B cell (primary cell): ENCODE measurements around the gene EHHADH. TPM values are rescaled to one million over a fixed set of nuclear protein-coding genes. Genes with fewer than 3 reads are reported as not detected.

Experiments
- ATAC-seq: fragments of 200-7000 bp; cut with Tn5 transposase; one replicate; pipeline ENCODE4 v1.10.0; 2021; ENCODE audit warnings: low read depth, mild to moderate bottlenecking, moderate number of reproducible peaks, moderate library complexity
- CTCF ChIA-PET: fragments of 350-600 bp; sonication (Branson Sonifier 250); formaldehyde crosslinking; loops from one replicate; lab custom pipeline; 2021; ENCODE audit warnings: antibody characterized with exemption, inconsistent platforms; lab: Charles Lee
- POLR2A ChIA-PET: fragments of 350-600 bp; sonication (Branson Sonifier 250); formaldehyde crosslinking; loops from one replicate; lab custom pipeline; 2021; ENCODE audit warnings: antibody characterized with exemption; lab: Charles Lee
- DNase-seq: peaks from one replicate; pipeline ENCODE4 v3.0.0; 2013
- H2AFZ ChIP-seq: 2 replicates; pipeline ENCODE4 v1.6.1; 2012; ENCODE audit warnings: mild to moderate bottlenecking, low read depth, low read length; ENCODE audit not compliant: insufficient read depth, poor library complexity, severe bottlenecking
- H3K27ac ChIP-seq, 2 donors: 1 replicate in 1 of 2; 2 replicates in 1 of 2; pipeline ENCODE4 v1.5.1; 2012 to 2013; ENCODE audit warnings: low read length in 2 of 2, mild to moderate bottlenecking in 2 of 2, moderate library complexity in 1 of 2
- H3K27me3 ChIP-seq, 4 experiments: fragments of 200-600 bp in 1 of 4; sonication (generic) in 1 of 4; replicated peaks in 1 of 4; 1 replicate in 2 of 4; 2 replicates in 2 of 4; pipeline versions ENCODE4 v1.6.1 to v1.7.0; 2013 to 2016; ENCODE audit warnings: low read length in 3 of 4, mild to moderate bottlenecking in 2 of 4, mixed read lengths in 1 of 4, moderate library complexity in 1 of 4; ENCODE audit not compliant: insufficient read depth in 4 of 4, control insufficient read depth in 3 of 4; ENCODE audit errors: control extremely low read depth in 1 of 4
- H3K36me3 ChIP-seq, 2 experiments: replicated peaks in 1 of 2; 1 replicate in 1 of 2; 2 replicates in 1 of 2; pipeline versions ENCODE4 v1.6.1 to v1.7.1; 2013; ENCODE audit warnings: low read length in 1 of 2; ENCODE audit not compliant: insufficient read depth in 2 of 2, control insufficient read depth in 1 of 2; ENCODE audit errors: control extremely low read depth in 1 of 2, extremely low read depth in 1 of 2
- H3K4me1 ChIP-seq, 2 donors: fragments of 200-600 bp in 1 of 2; sonication (generic) in 1 of 2; 1 replicate in 1 of 2; 2 replicates in 1 of 2; pipeline versions ENCODE4 v1.5.1 to v1.6.1; 2013 to 2017; ENCODE audit warnings: low read length in 2 of 2; ENCODE audit not compliant: control insufficient read depth in 2 of 2, insufficient read depth in 2 of 2
- H3K4me2 ChIP-seq: replicated peaks from 2 replicates; pipeline ENCODE3; 2012; ENCODE audit warnings: mild to moderate bottlenecking, low read depth, low read length; ENCODE audit not compliant: poor library complexity, severe bottlenecking
- H3K4me3 ChIP-seq, 5 experiments: fragments of 200-600 bp in 1 of 5; sonication (generic) in 1 of 5; 1 replicate in 3 of 5; 2 replicates in 2 of 5; pipeline versions ENCODE4 v1.5.1 to v1.7.0; 2011 to 2016; ENCODE audit warnings: low read length in 4 of 5, mild to moderate bottlenecking in 4 of 5, low read depth in 2 of 5, control low read depth in 1 of 5, moderate library complexity in 1 of 5; ENCODE audit not compliant: insufficient read depth in 1 of 5; ENCODE audit errors: control extremely low read depth in 1 of 5, extremely low read depth in 1 of 5
- H3K79me2 ChIP-seq: fragments of 200-600 bp; sonication (generic); one replicate; pipeline ENCODE4 v1.6.0; 2016; ENCODE audit warnings: low read length; ENCODE audit not compliant: control insufficient read depth, insufficient read depth
- H3K9ac ChIP-seq: fragments of 200-600 bp; sonication (generic); 2 replicates; pipeline ENCODE4 v1.6.1; 2017; ENCODE audit warnings: mild to moderate bottlenecking, low read length, moderate library complexity
- H3K9me3 ChIP-seq, 3 donors: one replicate each; pipeline versions ENCODE4 v1.6.1 to v1.7.1; 2013; ENCODE audit warnings: low read length in 2 of 3; ENCODE audit not compliant: control insufficient read depth in 2 of 3, insufficient read depth in 1 of 3; ENCODE audit errors: control extremely low read depth in 1 of 3
- H4K20me1 ChIP-seq: 2 replicates; pipeline ENCODE4 v1.6.0; 2012; ENCODE audit warnings: mild to moderate bottlenecking, low read length; ENCODE audit not compliant: insufficient read depth, control insufficient read depth, poor library complexity, severe bottlenecking
- H3K27ac Mint-ChIP-seq: one replicate; pipeline ENCODE4 v1.8.0; 2021; ENCODE audit warnings: mixed read lengths
- H3K27me3 Mint-ChIP-seq: one replicate; pipeline ENCODE4 v1.8.0; 2021; ENCODE audit warnings: mixed read lengths
- H3K4me1 Mint-ChIP-seq: one replicate; pipeline ENCODE4 v1.8.0; 2021; ENCODE audit warnings: mixed read lengths
- H3K4me3 Mint-ChIP-seq: one replicate; pipeline ENCODE4 v1.8.0; 2021; ENCODE audit warnings: mixed read lengths
- H3K9me3 Mint-ChIP-seq: one replicate; pipeline ENCODE4 v1.8.0; 2022; ENCODE audit warnings: mixed read lengths; ENCODE audit not compliant: insufficient read depth
- CTCF ChIP-seq: fragments of 200-600 bp; IDR thresholded peaks from one replicate; pipeline ENCODE4 v1.8.0; 2022; ENCODE audit warnings: antibody characterized with exemption, mild to moderate bottlenecking
- EZH2 ChIP-seq: IDR thresholded peaks from 2 replicates; pipeline ENCODE4 v1.6.1; 2012; ENCODE audit warnings: borderline replicate concordance, low read depth, mild to moderate bottlenecking, moderate library complexity, low read length; ENCODE audit not compliant: insufficient read depth, poor library complexity, severe bottlenecking
- WGBS: methylation state at CpG from one replicate; pipeline ENCODE4 v1.1.5; 2013; ENCODE audit warnings: missing lambda C conversion rate; ENCODE audit not compliant: insufficient coverage; 5-methylcytosine and 5-hydroxymethylcytosine counted together
- intact Hi-C: fragments of 100-400 bp; cut with micrococcal nuclease; formaldehyde crosslinking; loops from one replicate; pipeline ENCODE4 v1.10.0; 2022
- polyA plus RNA-seq: library from polyadenylated mRNA; depleted of rRNA; stranded (reverse); fragments of >200 nt; gene quantifications from 2 replicates; pipeline ENCODE4 v1.2.3, GENCODE V29; 2012
- total RNA-seq, 2 donors: library from RNA; stranded (reverse); fragments of 120-200 nt in 1 of 2; gene quantifications; 1 replicate in 1 of 2; 2 replicates in 1 of 2; pipeline versions ENCODE4 v1.2.3 to v1.2.4, GENCODE V29; 2013 to 2022

EHHADH gene
- total and polyA plus RNA-seq, 2 donors (not counting 1 experiment from before 2014, with no cell fraction given), result 0.30 to 1.4 TPM

DNA sequence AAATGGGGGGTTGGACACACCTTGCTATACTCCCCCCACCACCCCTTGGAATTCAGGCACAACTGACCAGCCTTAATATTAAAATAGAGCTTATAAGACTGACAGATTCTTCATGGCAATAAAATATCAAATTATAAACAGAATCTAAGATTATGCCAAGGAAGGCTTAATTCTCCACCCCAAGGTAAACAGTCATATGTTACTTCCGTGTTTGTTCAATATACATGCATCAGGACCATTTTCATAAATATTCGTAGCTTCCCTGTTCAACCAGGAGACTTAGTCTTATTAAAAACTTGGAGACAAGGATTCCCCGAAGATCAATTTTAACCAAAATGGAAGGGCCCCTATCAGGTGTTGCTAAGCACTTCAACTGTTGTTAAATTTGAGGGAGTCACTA lies 13.3 kb upstream of the EHHADH start:
- Mint-ChIP-seq H3K27me3 (peaks cover 42% of the 10 kb centered on the region), H3K4me3 (no peak overlapping the region), H3K27ac (no peak overlapping the region), H3K4me1 (no peaks in the 10 kb centered on the region), H3K9me3 (no peaks in the 10 kb centered on the region)
- TF ChIP-seq EZH2 (no peak), CTCF (no peak)
- Histone ChIP-seq H3K27ac (no peak overlapping the region), H3K9me3 (peaks cover 0 to 3% (median 0%) of the 10 kb centered on the region in 3 donors), H3K4me1 (no peaks in the 10 kb centered on the region), H3K4me3 (no peak overlapping the region), H2AFZ (no peak overlapping the region), H3K27me3 (peaks cover 0 to 19% (median 10%) of the 10 kb centered on the region in 4 experiments), H3K36me3 (no peaks in the 10 kb centered on the region), H3K79me2 (no peaks in the 10 kb centered on the region), H3K9ac (no peak overlapping the region), H3K4me2 (no peak overlapping the region), H4K20me1 (no peaks in the 10 kb centered on the region)
- ChIA-PET POLR2A (no interaction called here), CTCF (no interaction called here)
- no peak for DNase-seq
- 93% methylated on average over 2 of the region's 3 CpGs for WGBS
- ATAC-seq, result no peak
- intact Hi-C loops, result no loop called here

GRCh38 chr3:185264849-185265553 lies 11.2 kb upstream of the EHHADH start:
- Histone ChIP-seq H3K4me1 (no peaks in the 10 kb centered on the region), H2AFZ (no peak overlapping the region), H3K27ac (no peak overlapping the region), H3K9ac (no peak overlapping the region), H3K79me2 (no peaks in the 10 kb centered on the region), H3K4me2 (no peak overlapping the region), H3K9me3 (peaks cover 0 to 3% (median 0%) of the 10 kb centered on the region in 3 donors), H4K20me1 (no peaks in the 10 kb centered on the region), H3K4me3 (no peak overlapping the region), H3K36me3 (no peaks in the 10 kb centered on the region), H3K27me3 (peaks cover 0 to 8% (median 8%) of the 10 kb centered on the region in 4 experiments)
- DNase-seq (no peak), ATAC-seq (no peak)
- no peaks in the 10 kb centered on the region for H3K4me1 Mint-ChIP-seq
- intact Hi-C loops, result no loop called here
- POLR2A ChIA-PET, result no interaction called here
- H3K9me3 Mint-ChIP-seq, result peaks cover under 1% of the 10 kb centered on the region
- TF ChIP-seq CTCF, result no peak
- no peak for TF ChIP-seq EZH2
- 89% methylated on average over 20 of the region's 25 CpGs for WGBS
- H3K27ac Mint-ChIP-seq, result no peak overlapping the region
- CTCF ChIA-PET, result no interaction called here
- no peak overlapping the region for H3K4me3 Mint-ChIP-seq
- peaks cover 31% of the 10 kb centered on the region for H3K27me3 Mint-ChIP-seq
